HepG2 (cell line): ENCODE measurements around the gene WAS. TPM values are rescaled to one million over a fixed set of nuclear protein-coding genes. Genes with fewer than 3 reads are reported as not detected.

Experiments
- BCL6 ChIP-seq: IDR thresholded peaks from 2 replicates; pipeline ENCODE4 v1.6.1; 2016; ENCODE audit warnings: missing genetic modification reagents, missing compliant biosample characterization
- FOXP1 ChIP-seq, 2 experiments: fragments of 450-650 bp in 1 of 2; IDR thresholded peaks; 2 replicates each; pipeline ENCODE4 v1.6.1; 2017 to 2018; ENCODE audit warnings: antibody characterized with exemption in 1 of 2
- GATAD2A ChIP-seq: IDR thresholded peaks from 2 replicates; pipeline ENCODE4 v1.6.1; 2016
- GMEB2 ChIP-seq: IDR thresholded peaks from 2 replicates; pipeline ENCODE4 v1.6.1; 2016; ENCODE audit warnings: missing biosample characterization, missing genetic modification reagents, low read depth
- HNRNPL ChIP-seq: fragments of 200-400 bp; formaldehyde crosslinking; IDR thresholded peaks from 2 replicates; pipeline ENCODE4 v1.6.1; 2017; ENCODE audit warnings: mild to moderate bottlenecking, low read depth, low read length
- MYC ChIP-seq: sonication (generic); formaldehyde crosslinking; IDR thresholded peaks from 2 replicates; pipeline ENCODE4 v1.9.0; 2021; ENCODE audit warnings: missing genetic modification reagents, borderline replicate concordance
- NAIF1 ChIP-seq: sonication (generic); formaldehyde crosslinking; IDR thresholded peaks from 2 replicates; pipeline ENCODE4 v1.5.0; 2020; ENCODE audit warnings: mild to moderate bottlenecking, missing genetic modification reagents, borderline replicate concordance
- NR2F6 ChIP-seq, 2 experiments: IDR thresholded peaks; 2 replicates each; pipeline ENCODE4 v1.6.1; 2016; ENCODE audit warnings: antibody characterized with exemption in 1 of 2, mild to moderate bottlenecking in 1 of 2
- ONECUT2 ChIP-seq: sonication (generic); formaldehyde crosslinking; IDR thresholded peaks from 2 replicates; pipeline ENCODE4 v1.4.0; 2020; ENCODE audit warnings: missing genetic modification reagents
- RARA ChIP-seq: IDR thresholded peaks from 2 replicates; pipeline ENCODE4 v1.6.1; 2016; ENCODE audit warnings: missing genetic modification reagents, missing compliant biosample characterization
- SOX13 ChIP-seq, 3 experiments: fragments of 450-650 bp in 1 of 3; sonication (generic) in 1 of 3; formaldehyde crosslinking in 1 of 3; IDR thresholded peaks in 2 of 3; conservative IDR thresholded peaks in 1 of 3; 2 replicates each; pipeline versions ENCODE4 v1.5.0 to v1.6.1; 2016 to 2020; ENCODE audit warnings: antibody characterized with exemption in 1 of 3, mild to moderate bottlenecking in 1 of 3, missing compliant biosample characterization in 1 of 3, missing genetic modification reagents in 1 of 3, moderate library complexity in 1 of 3
- SOX6 ChIP-seq, 2 experiments: fragments of 450-650 bp in 1 of 2; sonication (generic) in 1 of 2; formaldehyde crosslinking in 1 of 2; IDR thresholded peaks; 2 replicates each; pipeline versions ENCODE4 v1.4.0 to v1.6.1; 2017 to 2020; ENCODE audit warnings: antibody characterized with exemption in 1 of 2, mild to moderate bottlenecking in 1 of 2, missing genetic modification reagents in 1 of 2
- TBX2 ChIP-seq: sonication (generic); formaldehyde crosslinking; IDR thresholded peaks from 2 replicates; pipeline ENCODE4 v1.5.0; 2020; ENCODE audit warnings: missing genetic modification reagents, mild to moderate bottlenecking, borderline replicate concordance
- ZFY ChIP-seq: sonication (generic); formaldehyde crosslinking; IDR thresholded peaks from 2 replicates; pipeline ENCODE4 v1.4.0; 2020; ENCODE audit warnings: missing genetic modification reagents
- ZNF138 ChIP-seq: sonication (generic); formaldehyde crosslinking; IDR thresholded peaks from 2 replicates; pipeline ENCODE4 v1.5.0; 2020; ENCODE audit warnings: mild to moderate bottlenecking, low read depth, missing genetic modification reagents
- ZNF230 ChIP-seq: sonication (generic); formaldehyde crosslinking; IDR thresholded peaks from 2 replicates; pipeline ENCODE4 v1.4.0; 2020; ENCODE audit warnings: mild to moderate bottlenecking, missing genetic modification reagents
- ZNF512 ChIP-seq: sonication (generic); formaldehyde crosslinking; IDR thresholded peaks from 2 replicates; pipeline ENCODE4 v1.4.0; 2020; ENCODE audit warnings: mild to moderate bottlenecking, missing genetic modification reagents
- ZNF782 ChIP-seq: sonication (generic); formaldehyde crosslinking; IDR thresholded peaks from 2 replicates; pipeline ENCODE4 v1.4.0; 2020; ENCODE audit warnings: missing genetic modification reagents, mild to moderate bottlenecking, borderline replicate concordance
- polyA plus RNA-seq, 8 experiments: library from polyadenylated mRNA; depleted of rRNA in 3 of 8; stranded (reverse) in 7 of 8; unstranded in 1 of 8; fragments of >200 nt; fragmentation: Illumina TruSeq in 4 of 8; extraction: Trizol in 4 of 8; gene quantifications; 2 replicates each; pipeline versions ENCODE4 v1.2.1 to v1.2.3, GENCODE V29; 2011 to 2016; ENCODE audit warnings: low read depth in 4 of 8, missing spikeins in 1 of 8, mixed read lengths in 1 of 8; ENCODE audit not compliant: insufficient read depth in 1 of 8
- total RNA-seq, 5 experiments: library from RNA; depleted of rRNA; stranded (reverse); fragments of >200 nt; fragmentation: Illumina TruSeq; extraction: Trizol; gene quantifications; 2 replicates each; pipeline ENCODE4 v1.2.3, GENCODE V29; 2016; ENCODE audit warnings: low read depth in 1 of 5
- TF ChIP-seq, protein P1 (sequence below), 2 experiments: sonication (generic) in 1 of 2; formaldehyde crosslinking in 1 of 2; IDR thresholded peaks; 2 replicates each; pipeline versions ENCODE4 v1.4.0 to v1.6.1; 2018 to 2020; ENCODE audit warnings: missing genetic modification reagents in 2 of 2, borderline replicate concordance in 1 of 2, low read depth in 1 of 2, mild to moderate bottlenecking in 1 of 2, missing biosample characterization in 1 of 2
- TF ChIP-seq, protein P2 (sequence below): sonication (generic); formaldehyde crosslinking; IDR thresholded peaks from 2 replicates; pipeline ENCODE4 v1.8.0; 2022; ENCODE audit warnings: missing genetic modification reagents, low read depth, mild to moderate bottlenecking, borderline replicate concordance
- TF ChIP-seq, protein P3 (sequence below): sonication (generic); formaldehyde crosslinking; IDR thresholded peaks from 2 replicates; pipeline ENCODE4 v1.4.0; 2020; ENCODE audit warnings: missing genetic modification reagents; ENCODE audit errors: not compliant biosample characterization

Gene WAS
- total and polyA plus RNA-seq, 2 of the 13 experiments (the other 11 are each of a cell fraction or from before 2014, with no cell fraction given) = 0.11 TPM; not detected in 1

GRCh38 chrX:48711162-48711928 lies 27.7 kb downstream of the WAS start (continued):
- TF ChIP-seq, protein P1, sequence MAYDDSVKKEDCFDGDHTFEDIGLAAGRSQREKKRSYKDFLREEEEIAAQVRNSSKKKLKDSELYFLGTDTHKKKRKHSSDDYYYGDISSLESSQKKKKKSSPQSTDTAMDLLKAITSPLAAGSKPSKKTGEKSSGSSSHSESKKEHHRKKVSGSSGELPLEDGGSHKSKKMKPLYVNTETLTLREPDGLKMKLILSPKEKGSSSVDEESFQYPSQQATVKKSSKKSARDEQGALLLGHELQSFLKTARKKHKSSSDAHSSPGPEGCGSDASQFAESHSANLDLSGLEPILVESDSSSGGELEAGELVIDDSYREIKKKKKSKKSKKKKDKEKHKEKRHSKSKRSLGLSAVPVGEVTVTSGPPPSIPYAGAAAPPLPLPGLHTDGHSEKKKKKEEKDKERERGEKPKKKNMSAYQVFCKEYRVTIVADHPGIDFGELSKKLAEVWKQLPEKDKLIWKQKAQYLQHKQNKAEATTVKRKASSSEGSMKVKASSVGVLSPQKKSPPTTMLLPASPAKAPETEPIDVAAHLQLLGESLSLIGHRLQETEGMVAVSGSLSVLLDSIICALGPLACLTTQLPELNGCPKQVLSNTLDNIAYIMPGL (CRISPR knock-in tag; IDR thresholded peaks at IDR 0.05; ENCODE audit: borderline replicate concordance in 1 of 2, low read depth in 1 of 2) = 0 out of 4 replicates have a peak, but pooled peaks of 1 of the 2 experiments have one; percentile 2
- TF ChIP-seq TBX2 (CRISPR knock-in tag) = peak; percentile 61; the same call in 1 of the 2 replicates
- no peak for TF ChIP-seq ZFY (CRISPR knock-in tag)
- TF ChIP-seq NR2F6 (IDR thresholded peaks at IDR 0.05) = peak; percentile 64; the same call in 1 of the 2 replicates
- 0 out of 2 replicates have a peak, but pooled peaks have one; percentile 13 for TF ChIP-seq NR2F6 (CRISPR knock-in tag; IDR thresholded peaks at IDR 0.05)
- TF ChIP-seq MYC (CRISPR knock-in tag) = no peak
- no peak for TF ChIP-seq SOX6 (IDR thresholded peaks at IDR 0.05)
- peak; percentile 91 for TF ChIP-seq SOX6 (CRISPR knock-in tag; IDR thresholded peaks at IDR 0.05)
- no peak for TF ChIP-seq FOXP1 (IDR thresholded peaks at IDR 0.05)
- peak; percentile 72 for TF ChIP-seq FOXP1 (CRISPR knock-in tag; IDR thresholded peaks at IDR 0.05)
- TF ChIP-seq NAIF1 (CRISPR knock-in tag) = no peak
- peak; percentile 68 for TF ChIP-seq ONECUT2
- TF ChIP-seq, protein P2, sequence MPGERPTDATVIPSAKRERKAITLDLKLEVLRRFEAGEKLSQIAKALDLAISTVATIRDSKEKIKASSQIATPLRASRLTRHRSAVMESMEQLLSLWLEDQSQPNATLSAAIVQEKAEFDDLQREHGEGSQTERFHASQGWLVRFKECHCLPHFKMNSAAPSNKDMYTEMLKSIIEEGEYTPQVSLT = no peak
- TF ChIP-seq ZNF782 = no peak
- TF ChIP-seq HNRNPL = no peak
- no peak for TF ChIP-seq ZNF138 (CRISPR knock-in tag)
- no peak for TF ChIP-seq ZNF512 (CRISPR knock-in tag)
- TF ChIP-seq SOX13 (IDR thresholded peaks at IDR 0.05) = no peak; the same call in 1 of the 2 replicates
- peak in 1 of 2 experiments; percentile 87; a peak in 2 of 4 replicates for TF ChIP-seq SOX13 (CRISPR knock-in tag; conservative IDR thresholded peaks at IDR 0.05 in 1 of 2, IDR thresholded peaks at IDR 0.05 in 1 of 2)
- TF ChIP-seq, protein P3, sequence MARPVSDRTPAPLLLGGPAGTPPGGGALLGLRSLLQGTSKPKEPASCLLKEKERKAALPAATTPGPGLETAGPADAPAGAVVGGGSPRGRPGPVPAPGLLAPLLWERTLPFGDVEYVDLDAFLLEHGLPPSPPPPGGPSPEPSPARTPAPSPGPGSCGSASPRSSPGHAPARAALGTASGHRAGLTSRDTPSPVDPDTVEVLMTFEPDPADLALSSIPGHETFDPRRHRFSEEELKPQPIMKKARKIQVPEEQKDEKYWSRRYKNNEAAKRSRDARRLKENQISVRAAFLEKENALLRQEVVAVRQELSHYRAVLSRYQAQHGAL (CRISPR knock-in tag) = no peak
- no peak for TF ChIP-seq GMEB2 (CRISPR knock-in tag)
- 0 out of 2 replicates have a peak, but pooled peaks have one; percentile 28 for TF ChIP-seq BCL6 (CRISPR knock-in tag)
- TF ChIP-seq ZNF230 (CRISPR knock-in tag) = no peak
- TF ChIP-seq RARA (CRISPR knock-in tag) = peak; percentile 49
- peak; percentile 56 for TF ChIP-seq GATAD2A (CRISPR knock-in tag)
